Thyroid gland (tissue), 4 donors: Measurements from ENCODE around the gene NAP1L5.

Experiments used
- POLR2A ChIP-seq, 2 donors: fragments of 450-650 bp; IDR thresholded peaks; one replicate each; pipeline ENCODE4 v1.6.1; 2017; ENCODE audit warnings: antibody characterized with exemption in 2 of 2, mild to moderate bottlenecking in 2 of 2, moderate library complexity in 1 of 2
- TF ChIP-seq, protein P1 (sequence below), 6 experiments: fragments of 200-600 bp in 3 of 6; fragments of 450-650 bp in 3 of 6; sonication (generic) in 3 of 6; IDR thresholded peaks; one replicate each; pipeline ENCODE4 v1.5.1; 2016 to 2019; ENCODE audit warnings: antibody characterized with exemption in 6 of 6, mild to moderate bottlenecking in 2 of 6, inconsistent platforms in 1 of 6, moderate library complexity in 1 of 6

DNA sequence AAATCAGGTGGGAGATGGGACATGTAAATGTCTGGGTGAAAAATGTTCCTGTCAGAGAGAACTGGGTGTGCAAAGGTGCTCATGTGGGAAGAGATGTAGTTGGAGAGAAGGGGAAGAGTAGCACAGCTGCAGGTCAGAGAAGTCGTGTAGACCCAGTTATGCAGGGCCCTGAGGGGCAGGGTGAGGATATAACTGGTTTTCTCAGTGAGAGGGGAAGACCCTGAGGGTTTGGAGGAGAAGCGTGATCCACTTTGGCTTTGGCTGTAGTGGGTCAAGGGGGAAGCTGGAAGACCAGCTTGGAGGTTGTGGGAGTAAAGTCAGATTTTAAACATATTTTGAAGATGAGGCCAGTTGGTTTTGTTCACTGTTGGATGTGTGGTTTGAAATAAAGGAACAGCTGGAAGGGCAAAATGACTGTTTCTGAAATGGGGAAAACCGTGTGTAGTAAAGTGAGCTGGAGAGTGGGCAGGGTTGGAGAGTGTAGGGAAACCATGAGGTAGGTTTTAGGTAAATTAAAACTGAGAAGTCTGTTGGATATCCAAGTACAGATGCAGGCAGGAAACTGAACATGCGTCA lies 44.2 kb downstream of the NAP1L5 start:
- TF ChIP-seq, protein P1, sequence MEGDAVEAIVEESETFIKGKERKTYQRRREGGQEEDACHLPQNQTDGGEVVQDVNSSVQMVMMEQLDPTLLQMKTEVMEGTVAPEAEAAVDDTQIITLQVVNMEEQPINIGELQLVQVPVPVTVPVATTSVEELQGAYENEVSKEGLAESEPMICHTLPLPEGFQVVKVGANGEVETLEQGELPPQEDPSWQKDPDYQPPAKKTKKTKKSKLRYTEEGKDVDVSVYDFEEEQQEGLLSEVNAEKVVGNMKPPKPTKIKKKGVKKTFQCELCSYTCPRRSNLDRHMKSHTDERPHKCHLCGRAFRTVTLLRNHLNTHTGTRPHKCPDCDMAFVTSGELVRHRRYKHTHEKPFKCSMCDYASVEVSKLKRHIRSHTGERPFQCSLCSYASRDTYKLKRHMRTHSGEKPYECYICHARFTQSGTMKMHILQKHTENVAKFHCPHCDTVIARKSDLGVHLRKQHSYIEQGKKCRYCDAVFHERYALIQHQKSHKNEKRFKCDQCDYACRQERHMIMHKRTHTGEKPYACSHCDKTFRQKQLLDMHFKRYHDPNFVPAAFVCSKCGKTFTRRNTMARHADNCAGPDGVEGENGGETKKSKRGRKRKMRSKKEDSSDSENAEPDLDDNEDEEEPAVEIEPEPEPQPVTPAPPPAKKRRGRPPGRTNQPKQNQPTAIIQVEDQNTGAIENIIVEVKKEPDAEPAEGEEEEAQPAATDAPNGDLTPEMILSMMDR (IDR thresholded peaks at IDR 0.05) = no peak
- TF ChIP-seq POLR2A (IDR thresholded peaks at IDR 0.05) = no peak
